ENCODE data around the gene TNFRSF18.

TNFRSF18 gene

DNA sequence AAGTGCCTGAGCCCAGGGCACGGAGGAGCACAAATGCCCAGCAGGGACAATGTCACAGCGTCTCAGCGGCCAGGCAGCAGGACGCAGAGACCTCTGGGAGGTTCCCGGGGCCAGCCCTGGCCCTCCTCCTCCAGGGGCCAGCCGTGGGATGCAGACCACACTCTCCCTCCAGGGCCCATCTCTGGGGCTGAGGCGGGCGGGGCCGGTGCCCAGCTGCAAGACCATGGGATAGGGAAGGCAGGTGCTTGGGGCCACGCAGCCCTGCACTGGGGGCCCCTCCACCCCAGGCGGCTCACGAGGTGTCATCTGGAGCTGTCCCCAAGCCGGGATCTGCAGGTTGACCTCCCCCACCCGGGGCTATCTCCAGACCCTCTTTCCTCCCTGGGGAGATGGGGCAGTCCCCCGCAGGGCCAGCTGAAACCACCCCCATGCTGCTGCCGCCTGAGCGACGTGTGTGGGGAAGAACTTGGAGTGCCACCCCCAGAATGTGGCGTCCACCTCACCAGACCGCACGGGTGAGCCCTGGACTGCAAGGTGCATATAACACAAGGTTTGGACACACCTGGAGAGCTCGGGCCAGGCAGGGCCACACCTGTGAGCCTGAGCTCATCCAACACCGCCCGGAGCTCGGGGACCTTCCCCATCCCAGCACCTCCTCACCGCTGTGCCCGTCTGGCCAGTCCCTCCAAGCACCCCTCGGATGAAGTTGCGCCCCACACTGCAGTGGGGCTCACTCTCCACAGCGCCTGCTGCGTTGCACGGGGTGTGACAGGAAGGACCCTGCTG is 36.8 kb downstream of the TNFRSF18 start:
- Histone ChIP-seq H3K4me3 (replicated peaks; ENCODE audit: insufficient read depth, low read length) (no peak overlapping the region), H3K27me3 (ENCODE audit: insufficient read depth, poor library complexity, severe bottlenecking) (peaks cover 9% of the 10 kb centered on the region), H3K27ac (replicated peaks) (no peak overlapping the region)
- no peak for DNase-seq (ENCODE audit: low read depth in 1 of 2, low spot score in 1 of 2)
- TF ChIP-seq GABPA (IDR thresholded peaks at IDR 0.05; ENCODE audit: low read depth) (no peak), SPI1 (IDR thresholded peaks at IDR 0.05; ENCODE audit: borderline replicate concordance, low read depth) (no peak), POLR2AphosphoS5 (IDR thresholded peaks at IDR 0.05; ENCODE audit: low read depth) (no peak)
- TF ChIP-seq, protein P1, sequence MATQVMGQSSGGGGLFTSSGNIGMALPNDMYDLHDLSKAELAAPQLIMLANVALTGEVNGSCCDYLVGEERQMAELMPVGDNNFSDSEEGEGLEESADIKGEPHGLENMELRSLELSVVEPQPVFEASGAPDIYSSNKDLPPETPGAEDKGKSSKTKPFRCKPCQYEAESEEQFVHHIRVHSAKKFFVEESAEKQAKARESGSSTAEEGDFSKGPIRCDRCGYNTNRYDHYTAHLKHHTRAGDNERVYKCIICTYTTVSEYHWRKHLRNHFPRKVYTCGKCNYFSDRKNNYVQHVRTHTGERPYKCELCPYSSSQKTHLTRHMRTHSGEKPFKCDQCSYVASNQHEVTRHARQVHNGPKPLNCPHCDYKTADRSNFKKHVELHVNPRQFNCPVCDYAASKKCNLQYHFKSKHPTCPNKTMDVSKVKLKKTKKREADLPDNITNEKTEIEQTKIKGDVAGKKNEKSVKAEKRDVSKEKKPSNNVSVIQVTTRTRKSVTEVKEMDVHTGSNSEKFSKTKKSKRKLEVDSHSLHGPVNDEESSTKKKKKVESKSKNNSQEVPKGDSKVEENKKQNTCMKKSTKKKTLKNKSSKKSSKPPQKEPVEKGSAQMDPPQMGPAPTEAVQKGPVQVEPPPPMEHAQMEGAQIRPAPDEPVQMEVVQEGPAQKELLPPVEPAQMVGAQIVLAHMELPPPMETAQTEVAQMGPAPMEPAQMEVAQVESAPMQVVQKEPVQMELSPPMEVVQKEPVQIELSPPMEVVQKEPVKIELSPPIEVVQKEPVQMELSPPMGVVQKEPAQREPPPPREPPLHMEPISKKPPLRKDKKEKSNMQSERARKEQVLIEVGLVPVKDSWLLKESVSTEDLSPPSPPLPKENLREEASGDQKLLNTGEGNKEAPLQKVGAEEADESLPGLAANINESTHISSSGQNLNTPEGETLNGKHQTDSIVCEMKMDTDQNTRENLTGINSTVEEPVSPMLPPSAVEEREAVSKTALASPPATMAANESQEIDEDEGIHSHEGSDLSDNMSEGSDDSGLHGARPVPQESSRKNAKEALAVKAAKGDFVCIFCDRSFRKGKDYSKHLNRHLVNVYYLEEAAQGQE (IDR thresholded peaks at IDR 0.05; ENCODE audit: insufficient replicate concordance, low read depth) = no peak
- TF ChIP-seq, protein P2, sequence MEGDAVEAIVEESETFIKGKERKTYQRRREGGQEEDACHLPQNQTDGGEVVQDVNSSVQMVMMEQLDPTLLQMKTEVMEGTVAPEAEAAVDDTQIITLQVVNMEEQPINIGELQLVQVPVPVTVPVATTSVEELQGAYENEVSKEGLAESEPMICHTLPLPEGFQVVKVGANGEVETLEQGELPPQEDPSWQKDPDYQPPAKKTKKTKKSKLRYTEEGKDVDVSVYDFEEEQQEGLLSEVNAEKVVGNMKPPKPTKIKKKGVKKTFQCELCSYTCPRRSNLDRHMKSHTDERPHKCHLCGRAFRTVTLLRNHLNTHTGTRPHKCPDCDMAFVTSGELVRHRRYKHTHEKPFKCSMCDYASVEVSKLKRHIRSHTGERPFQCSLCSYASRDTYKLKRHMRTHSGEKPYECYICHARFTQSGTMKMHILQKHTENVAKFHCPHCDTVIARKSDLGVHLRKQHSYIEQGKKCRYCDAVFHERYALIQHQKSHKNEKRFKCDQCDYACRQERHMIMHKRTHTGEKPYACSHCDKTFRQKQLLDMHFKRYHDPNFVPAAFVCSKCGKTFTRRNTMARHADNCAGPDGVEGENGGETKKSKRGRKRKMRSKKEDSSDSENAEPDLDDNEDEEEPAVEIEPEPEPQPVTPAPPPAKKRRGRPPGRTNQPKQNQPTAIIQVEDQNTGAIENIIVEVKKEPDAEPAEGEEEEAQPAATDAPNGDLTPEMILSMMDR (IDR thresholded peaks at IDR 0.05; ENCODE audit: insufficient read depth, low read length) = no peak

DNA sequence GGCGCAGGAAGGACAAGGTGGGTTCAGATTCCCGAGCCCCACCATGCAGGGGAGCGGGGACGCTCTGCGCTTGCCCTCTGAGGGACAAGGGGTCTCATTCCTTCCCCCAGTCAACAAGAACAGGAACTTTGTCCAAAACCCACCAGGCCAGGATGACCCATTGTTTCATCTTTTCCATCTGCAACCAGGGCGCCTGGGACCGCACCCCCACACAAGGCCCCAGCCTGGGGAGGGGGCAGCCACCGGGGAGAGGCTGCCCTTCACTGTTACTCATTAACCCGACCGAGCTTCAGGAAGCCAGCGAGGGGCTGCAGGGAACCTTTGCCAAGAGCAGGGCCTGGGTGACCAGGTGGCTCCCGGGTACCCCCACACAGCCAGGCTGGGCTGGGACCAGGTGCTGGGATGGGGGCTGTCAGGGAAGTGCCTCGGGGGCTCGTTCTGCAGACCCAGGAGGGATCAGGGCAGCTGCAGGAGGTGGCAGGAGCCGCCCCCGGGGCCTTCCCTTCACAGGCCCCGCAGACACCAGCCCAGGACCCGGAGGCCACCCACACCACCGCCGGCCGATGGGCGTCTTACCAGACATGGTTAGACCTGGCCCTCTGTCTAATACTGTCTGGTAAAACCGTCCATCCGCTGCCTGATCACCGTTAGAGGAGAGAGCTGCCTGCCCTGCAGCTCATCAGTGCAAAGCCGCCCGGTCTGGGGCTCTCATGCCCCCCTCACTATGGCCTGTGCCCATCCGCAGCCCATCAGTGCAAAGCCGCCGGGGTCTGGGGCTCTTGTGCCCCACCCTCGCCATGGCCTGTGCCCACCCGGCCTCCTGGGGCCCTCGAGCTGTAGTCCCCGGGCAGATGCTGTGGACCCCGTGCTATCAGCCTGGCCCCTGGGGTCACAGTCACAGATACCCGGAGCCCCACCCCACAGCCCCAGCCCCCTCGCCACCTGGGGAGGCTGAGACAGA is 37.7 kb downstream of the TNFRSF18 start:
- Histone ChIP-seq H3K4me3 (replicated peaks; ENCODE audit: insufficient read depth, low read length) (no peak overlapping the region), H3K27ac (replicated peaks) (no peak overlapping the region), H3K27me3 (ENCODE audit: insufficient read depth, poor library complexity, severe bottlenecking) (peaks cover 9% of the 10 kb centered on the region)
- TF ChIP-seq, protein P2 (IDR thresholded peaks at IDR 0.05; ENCODE audit: insufficient read depth, low read length) = no peak
- TF ChIP-seq, protein P1 (IDR thresholded peaks at IDR 0.05; ENCODE audit: insufficient replicate concordance, low read depth) = no peak
- no peak for DNase-seq (ENCODE audit: low read depth in 1 of 2, low spot score in 1 of 2)

DNA sequence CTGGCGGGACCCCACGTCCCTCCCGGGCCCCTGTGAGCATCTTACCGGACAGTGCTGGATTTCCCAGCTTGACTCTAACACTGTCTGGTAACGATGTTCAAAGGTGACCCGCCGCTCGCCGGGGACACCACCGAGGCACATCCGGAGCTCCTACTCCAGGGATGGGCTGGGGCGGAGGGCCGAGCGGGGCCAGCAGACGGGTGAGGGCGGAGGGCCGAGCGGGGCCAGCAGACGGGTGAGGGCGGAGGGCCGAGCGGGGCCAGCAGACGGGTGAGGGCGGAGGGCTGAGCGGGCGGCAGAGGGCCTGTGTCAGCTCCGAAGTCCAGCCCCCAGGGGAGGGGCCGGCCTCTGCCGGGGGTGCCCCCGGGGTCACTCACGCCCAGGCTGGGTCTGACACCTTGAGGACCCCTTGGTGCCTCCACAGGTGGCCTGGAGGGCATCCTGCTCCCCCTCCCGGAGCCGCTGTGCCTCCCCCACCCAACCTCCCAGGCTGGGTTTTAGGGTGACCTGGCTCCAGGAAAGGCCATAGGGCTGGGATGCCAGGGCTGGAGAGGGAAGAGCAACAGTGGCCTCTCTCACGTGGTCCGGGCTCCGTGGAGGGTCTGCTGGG is 38.4 kb downstream of the TNFRSF18 start:
- TF ChIP-seq, protein P2 (IDR thresholded peaks at IDR 0.05; ENCODE audit: insufficient read depth, low read length) = no peak
- TF ChIP-seq GABPA (IDR thresholded peaks at IDR 0.05; ENCODE audit: low read depth) (no peak), POLR2AphosphoS5 (IDR thresholded peaks at IDR 0.05; ENCODE audit: low read depth) (no peak), SPI1 (IDR thresholded peaks at IDR 0.05; ENCODE audit: borderline replicate concordance, low read depth) (no peak)
- TF ChIP-seq, protein P1 (IDR thresholded peaks at IDR 0.05; ENCODE audit: insufficient replicate concordance, low read depth) = no peak
- DNase-seq (ENCODE audit: low read depth in 1 of 2, low spot score in 1 of 2) = no peak
- Histone ChIP-seq H3K27ac (replicated peaks) (no peak overlapping the region), H3K27me3 (ENCODE audit: insufficient read depth, poor library complexity, severe bottlenecking) (peaks cover 9% of the 10 kb centered on the region), H3K4me3 (replicated peaks; ENCODE audit: insufficient read depth, low read length) (no peak overlapping the region)
